ENCODE results near the gene AP3S2. TPM values are rescaled to one million over a fixed set of nuclear protein-coding genes. Genes with fewer than 3 reads are reported as not detected.

AP3S2 gene
- total and polyA plus RNA-seq, 7 donors: 24.1 to 88.5 (median 33.5) TPM

GRCh38 chr15:89910891-89911626 lies 17.3 kb upstream of the AP3S2 start:
- Histone ChIP-seq H3K9me3 (no peaks in the 10 kb centered on the region), H3K36me3 (peaks cover 0 to 38% (median 14%) of the 10 kb centered on the region in 4 donors), H3K4me1 (peaks cover 0 to 26% (median 17%) of the 10 kb centered on the region in 4 donors), H3K4me3 (no peak overlapping the region), H3K27ac (peak overlapping the region in 3 of 4 donors; percentile 89 to 92 (median 89)), H3K27me3 (no peaks in the 10 kb centered on the region)
- 59 to 64% methylated on average over 6 of the region's 6 CpGs for WGBS, 2 donors
- no peak for DNase-seq
- intact Hi-C loops (cut with DNase I): loop anchor here (5.0 kb wide), 2 partner anchors 91 to 161 kb away; partner anchors contain the start of gene ZNF710
- no peak for TF ChIP-seq CTCF (IDR thresholded peaks at IDR 0.05)
- TF ChIP-seq POLR2AphosphoS5 (IDR thresholded peaks at IDR 0.05): no peak
- TF ChIP-seq POLR2A (IDR thresholded peaks at IDR 0.05): no peak
- TF ChIP-seq EP300 (IDR thresholded peaks at IDR 0.05): no peak

DNA sequence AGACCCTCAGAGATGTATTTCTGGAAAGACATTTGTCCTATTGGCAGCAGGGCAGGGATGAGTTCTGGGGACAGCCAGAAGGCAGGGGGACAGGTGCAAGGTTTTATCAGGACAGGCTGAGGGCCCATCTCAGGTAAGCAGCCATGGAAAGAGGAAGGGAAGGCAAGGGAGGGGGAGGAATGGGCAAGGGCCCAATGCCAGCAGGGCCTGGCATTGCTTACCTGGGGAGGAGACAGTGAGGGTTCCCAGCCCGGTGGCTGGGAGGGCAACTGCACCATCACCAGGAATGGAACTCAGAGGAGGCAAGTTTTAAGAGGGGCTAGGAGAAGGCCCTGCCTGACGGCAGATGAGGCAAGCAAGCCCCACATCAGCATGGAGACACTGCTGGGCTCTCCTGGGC lies 15.8 kb upstream of the AP3S2 start:
- no peak overlapping the region for H3K4me3 ChIP-seq
- no peaks in the 10 kb centered on the region for H3K9me3 ChIP-seq
- intact Hi-C loops (cut with DNase I): loop anchor here (5.0 kb wide), 2 partner anchors 93 to 163 kb away; partner anchors contain the start of gene ZNF710
- WGBS, 2 donors: 12 to 58% methylated on average over 1 to 2 of the region's 2 CpGs
- TF ChIP-seq POLR2A (IDR thresholded peaks at IDR 0.05) (no peak), POLR2AphosphoS5 (IDR thresholded peaks at IDR 0.05) (no peak), EP300 (IDR thresholded peaks at IDR 0.05) (no peak)
- no peak for DNase-seq
- H3K36me3 ChIP-seq: peaks cover 0 to 43% (median 15%) of the 10 kb centered on the region in 4 donors
- no peak overlapping the region for H3K27ac ChIP-seq
- no peaks in the 10 kb centered on the region for H3K27me3 ChIP-seq
- H3K4me1 ChIP-seq: peaks cover 0 to 26% (median 17%) of the 10 kb centered on the region in 4 donors

GRCh38 chr15:89908226-89908625 lies 14.4 kb upstream of the AP3S2 start:
- intact Hi-C loops (cut with DNase I): no loop called here
- WGBS, 2 donors: 92 to 96% methylated on average over 16 of the region's 16 CpGs
- TF ChIP-seq POLR2A (IDR thresholded peaks at IDR 0.05): no peak
- no peak for TF ChIP-seq CTCF (IDR thresholded peaks at IDR 0.05)
- TF ChIP-seq POLR2AphosphoS5 (IDR thresholded peaks at IDR 0.05): no peak
- TF ChIP-seq EP300 (IDR thresholded peaks at IDR 0.05): no peak
- Histone ChIP-seq H3K27ac (no peak overlapping the region), H3K9me3 (no peaks in the 10 kb centered on the region), H3K4me3 (no peak overlapping the region), H3K4me1 (peaks cover 0 to 23% (median 15%) of the 10 kb centered on the region in 4 donors), H3K27me3 (no peaks in the 10 kb centered on the region), H3K36me3 (peaks cover 11 to 57% (median 26%) of the 10 kb centered on the region in 4 donors)
- DNase-seq: no peak

DNA sequence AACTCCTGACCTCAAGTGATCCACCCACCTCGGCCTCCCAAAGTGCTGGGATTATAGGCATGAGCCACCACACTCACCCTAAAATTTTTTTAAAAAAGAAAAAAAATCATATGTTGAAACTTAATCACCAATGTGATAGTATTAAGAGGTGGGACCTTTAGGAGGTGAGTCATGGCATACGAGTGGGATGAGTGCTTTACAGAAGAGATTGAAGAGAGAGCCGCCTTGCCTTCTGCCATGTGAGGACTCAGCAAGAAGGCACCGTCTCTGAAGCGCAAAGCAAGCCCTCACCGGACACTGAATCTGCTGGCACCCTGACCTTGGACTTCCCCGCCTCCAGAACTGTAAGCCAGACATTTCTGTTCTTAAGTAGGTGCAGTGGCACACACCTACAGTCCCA lies 13.5 kb upstream of the AP3S2 start:
- WGBS, 2 donors: 94 to 96% methylated on average over 7 of the region's 7 CpGs
- intact Hi-C loops (cut with DNase I): no loop called here
- H3K9me3 ChIP-seq: no peaks in the 10 kb centered on the region

More for the DNA sequence above, 13.5 kb upstream of the AP3S2 start:
- Histone ChIP-seq H3K4me3 (no peak overlapping the region), H3K27me3 (no peaks in the 10 kb centered on the region), H3K27ac (no peak overlapping the region), H3K4me1 (peaks cover 0 to 19% (median 11%) of the 10 kb centered on the region in 4 donors), H3K36me3 (peaks cover 15 to 67% (median 29%) of the 10 kb centered on the region in 4 donors)
- no peak for DNase-seq
- TF ChIP-seq POLR2A (IDR thresholded peaks at IDR 0.05): no peak
- TF ChIP-seq POLR2AphosphoS5 (IDR thresholded peaks at IDR 0.05): no peak
- no peak for TF ChIP-seq EP300 (IDR thresholded peaks at IDR 0.05)
- TF ChIP-seq CTCF (IDR thresholded peaks at IDR 0.05): no peak
